MM.1S (cell line): Measurements from ENCODE around the gene FAM174C.

ENCODE experiments used
- CTCF ChIP-seq: fragments of 300-600 bp; sonication (generic); IDR thresholded peaks from 2 replicates; pipeline ENCODE4 v1.5.1; 2016; ENCODE audit warnings: antibody characterized with exemption, low read length, mixed read lengths
- EZH2phosphoT487 ChIP-seq: fragments of 300-600 bp; sonication (generic); IDR thresholded peaks from 2 replicates; pipeline ENCODE4 v1.6.1; 2018; ENCODE audit warnings: antibody characterized with exemption, low read length

DNA sequence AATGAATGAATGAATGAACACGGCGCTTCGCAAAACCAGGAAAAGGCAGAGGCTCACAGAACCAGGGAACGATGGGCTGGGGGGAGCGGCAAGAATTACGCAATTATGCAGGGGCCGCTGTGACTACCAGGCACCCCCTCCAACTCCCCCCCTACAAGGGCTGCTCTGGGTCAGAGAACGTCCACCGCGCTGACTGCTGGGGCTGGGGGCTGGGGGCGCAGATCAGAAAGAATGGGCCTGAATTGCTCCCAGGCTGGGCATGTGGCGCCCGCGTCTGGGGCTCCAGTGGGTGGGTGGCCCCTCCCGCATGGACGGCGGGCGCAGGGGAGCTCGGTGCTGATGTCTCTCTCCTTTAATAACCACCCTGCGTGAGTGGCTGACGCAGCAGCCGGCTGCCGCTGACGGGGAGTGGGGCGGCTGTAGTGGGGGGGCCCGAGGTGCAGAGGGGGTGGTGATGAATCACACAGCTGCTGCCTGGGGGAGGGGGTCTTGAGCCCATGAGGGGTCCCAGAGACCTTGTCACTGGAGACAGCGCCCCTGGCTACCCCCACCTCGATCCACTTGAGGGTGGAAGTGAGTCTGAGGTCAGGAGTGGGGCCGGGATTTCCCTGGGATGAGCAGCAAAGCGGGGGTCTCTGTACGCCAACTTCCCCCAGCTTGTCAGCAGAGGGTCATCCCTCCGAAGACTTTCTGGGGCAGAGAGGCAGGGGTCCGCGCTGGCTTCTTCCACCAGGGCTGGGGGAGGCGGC lies 7.7 kb upstream of the FAM174C start:
- no peak for TF ChIP-seq CTCF
- TF ChIP-seq EZH2phosphoT487: no peak
